Lung (tissue), 12 donors: ENCODE measurements around the gene ABCA7. TPM values are rescaled to one million over a fixed set of nuclear protein-coding genes. Genes with fewer than 3 reads are reported as not detected.

Experiments used
- ATAC-seq: fragments of 200-7000 bp; cut with Tn5 transposase; one replicate; pipeline ENCODE4 v1.9.1; 2020; ENCODE audit warnings: moderate number of reproducible peaks; ENCODE audit not compliant: insufficient read depth, low FRiP score
- DNase-seq, 3 donors: peaks; one replicate each; pipeline ENCODE4 v3.0.0-alpha.2; 2013 to 2017
- H3K27ac ChIP-seq, 2 donors: one replicate each; pipeline ENCODE4 v1.5.1; 2013; ENCODE audit warnings: mild to moderate bottlenecking in 2 of 2, moderate library complexity in 2 of 2, control low read depth in 1 of 2, inconsistent platforms in 1 of 2, low read depth in 1 of 2, low read length in 1 of 2
- H3K27me3 ChIP-seq, 3 donors: one replicate each; pipeline ENCODE4 v1.5.1; 2013; ENCODE audit warnings: low read length in 2 of 3; ENCODE audit not compliant: control insufficient read depth in 3 of 3, insufficient read depth in 3 of 3
- H3K36me3 ChIP-seq, 4 donors: one replicate each; pipeline ENCODE4 v1.5.1; 2013; ENCODE audit warnings: low read length in 4 of 4, mild to moderate bottlenecking in 1 of 4, moderate library complexity in 1 of 4; ENCODE audit not compliant: control insufficient read depth in 4 of 4, insufficient read depth in 4 of 4
- H3K4me1 ChIP-seq, 5 donors: one replicate each; pipeline ENCODE4 v1.5.1; 2013; ENCODE audit warnings: low read length in 5 of 5, mild to moderate bottlenecking in 2 of 5, moderate library complexity in 1 of 5; ENCODE audit not compliant: control insufficient read depth in 5 of 5, insufficient read depth in 5 of 5
- H3K4me3 ChIP-seq: one replicate; pipeline ENCODE4 v1.5.1; 2013; ENCODE audit warnings: mild to moderate bottlenecking, control low read depth, moderate library complexity
- H3K9ac ChIP-seq, 2 donors: one replicate each; pipeline ENCODE4 v1.5.1; 2013; ENCODE audit warnings: low read length in 2 of 2, control low read depth in 1 of 2; ENCODE audit not compliant: insufficient read depth in 1 of 2
- H3K9me3 ChIP-seq, 4 donors: one replicate each; pipeline ENCODE4 v1.5.1; 2013; ENCODE audit warnings: low read length in 3 of 4, mild to moderate bottlenecking in 1 of 4, moderate library complexity in 1 of 4; ENCODE audit not compliant: control insufficient read depth in 4 of 4, insufficient read depth in 3 of 4
- CTCF ChIP-seq: IDR thresholded peaks from 2 replicates; pipeline ENCODE4 v1.5.1; 2012; ENCODE audit warnings: mild to moderate bottlenecking; ENCODE audit errors: control extremely low read depth, extremely low read depth
- WGBS, 2 donors: extraction: QIAGEN DNeasy Blood & Tissue Kit; methylation state at CpG; one replicate each; pipeline ENCODE4 v1.1.7; 2013; 5-methylcytosine and 5-hydroxymethylcytosine counted together
- polyA plus RNA-seq, 2 donors: library from polyadenylated mRNA; stranded (reverse); fragments of 200-250 nt; gene quantifications; one replicate each; pipeline ENCODE4 v1.2.1, GENCODE V29; 2013
- total RNA-seq, 2 donors: library from RNA; depleted of rRNA in 1 of 2; stranded (reverse); fragments of >200 nt in 1 of 2; gene quantifications; one replicate each; pipeline ENCODE4 v1.2.1, GENCODE V29; 2014 to 2021
- donor health status: control.
- donor health status: control.
- donor health status: Bipolar disorder and iron deficiency.
- donor health status: healthy.
- donor health status: DM: yes; HTN: yes; CAD: no.

Gene ABCA7
- total and polyA plus RNA-seq, 4 donors = 20.1 to 54.4 (median 41.7) TPM

- DNase-seq (no peak), ATAC-seq (no peak)
- peaks cover 0 to 36% (median 6%) of the 10 kb centered on the region in 4 donors for H3K36me3 ChIP-seq
- no peak for TF ChIP-seq CTCF
- H3K4me3 ChIP-seq = no peak overlapping the region
- peak overlapping the region in 1 of 2 donors; percentile 55 for H3K27ac ChIP-seq
- 61 to 70% methylated on average over 24 of the region's 24 CpGs for WGBS, 2 donors
- H3K9me3 ChIP-seq = no peaks in the 10 kb centered on the region
- no peaks in the 10 kb centered on the region for H3K27me3 ChIP-seq
- no peak overlapping the region for H3K9ac ChIP-seq
- peaks cover 6 to 46% (median 7%) of the 10 kb centered on the region in 5 donors for H3K4me1 ChIP-seq
Observed at GRCh38 chr19:1017115-1017905, 22.6 kb upstream of the ABCA7 start.

GRCh38 chr19:1017906-1018305 is 22.0 kb upstream of the ABCA7 start:
- 85 to 91% methylated on average over 9 of the region's 9 CpGs for WGBS, 2 donors
- no peak overlapping the region for H3K4me3 ChIP-seq
- no peak overlapping the region for H3K9ac ChIP-seq
- peaks cover 6 to 46% (median 7%) of the 10 kb centered on the region in 5 donors for H3K4me1 ChIP-seq
- no peak for ATAC-seq
- DNase-seq = no peak
- no peaks in the 10 kb centered on the region for H3K27me3 ChIP-seq
- H3K27ac ChIP-seq = no peak overlapping the region
- peaks cover 0 to 30% (median 6%) of the 10 kb centered on the region in 4 donors for H3K36me3 ChIP-seq
- no peaks in the 10 kb centered on the region for H3K9me3 ChIP-seq
- TF ChIP-seq CTCF = no peak

- DNase-seq (no peak), ATAC-seq (no peak)
- WGBS, 2 donors = 73 to 81% methylated on average over 5 of the region's 5 CpGs
- Histone ChIP-seq H3K9ac (no peak overlapping the region), H3K36me3 (peaks cover 0 to 25% (median 2%) of the 10 kb centered on the region in 4 donors), H3K4me1 (peaks cover 6 to 46% (median 7%) of the 10 kb centered on the region in 5 donors), H3K27me3 (no peaks in the 10 kb centered on the region), H3K9me3 (no peaks in the 10 kb centered on the region), H3K27ac (no peak overlapping the region), H3K4me3 (no peak overlapping the region)
- TF ChIP-seq CTCF = no peak
Observed at GRCh38 chr19:1018393-1018792, 21.5 kb upstream of the ABCA7 start.
